Mesendoderm (in vitro differentiated cells): ENCODE results near the gene CHRM2.

ENCODE experiments used
- DNase-seq: peaks from one replicate; pipeline ENCODE4 v3.0.0; 2013
- H2AK5ac ChIP-seq: 2 replicates; pipeline ENCODE4 v1.6.1; 2013; ENCODE audit warnings: low read length, inconsistent platforms
- H2BK120ac ChIP-seq: 2 replicates; pipeline ENCODE4 v1.6.1; 2013; ENCODE audit warnings: low read depth, mild to moderate bottlenecking, low read length, moderate library complexity, mixed read lengths
- H2BK15ac ChIP-seq: replicated peaks from 2 replicates; pipeline ENCODE4 v1.6.1; 2013; ENCODE audit warnings: low read depth, mild to moderate bottlenecking, moderate library complexity
- H2BK5ac ChIP-seq: 2 replicates; pipeline ENCODE4 v1.6.1; 2013; ENCODE audit warnings: low read length, inconsistent platforms
- H3K18ac ChIP-seq: 2 replicates; pipeline ENCODE4 v1.6.1; 2013; ENCODE audit warnings: mild to moderate bottlenecking, low read length, mixed read lengths
- H3K23ac ChIP-seq: one replicate; pipeline ENCODE4 v1.6.1; 2013; ENCODE audit warnings: low read length
- H3K27ac ChIP-seq: 2 replicates; pipeline ENCODE4 v1.5.1; 2013; ENCODE audit warnings: low read depth, mild to moderate bottlenecking, inconsistent platforms, low read length, moderate library complexity
- H3K27me3 ChIP-seq: 2 replicates; pipeline ENCODE4 v1.6.1; 2013; ENCODE audit warnings: low read length, control low read depth, mild to moderate bottlenecking, inconsistent platforms; ENCODE audit not compliant: insufficient read depth, poor library complexity
- H3K36me3 ChIP-seq: 2 replicates; pipeline ENCODE4 v1.6.1; 2013; ENCODE audit warnings: low read length, inconsistent platforms; ENCODE audit not compliant: control insufficient read depth, insufficient read depth
- H3K4ac ChIP-seq: one replicate; pipeline ENCODE4 v1.6.1; 2013; ENCODE audit warnings: low read depth, mild to moderate bottlenecking, low read length, moderate library complexity
- H3K4me1 ChIP-seq: 2 replicates; pipeline ENCODE4 v1.6.1; 2013; ENCODE audit warnings: low read depth, low read length, inconsistent platforms; ENCODE audit not compliant: control insufficient read depth
- H3K4me2 ChIP-seq: 2 replicates; pipeline ENCODE4 v1.6.1; 2013; ENCODE audit warnings: low read length
- H3K4me3 ChIP-seq: 2 replicates; pipeline ENCODE4 v1.5.1; 2013; ENCODE audit warnings: mild to moderate bottlenecking, low read length
- H3K56ac ChIP-seq: one replicate; pipeline ENCODE4 v1.6.1; 2013; ENCODE audit warnings: low read length
- H3K79me1 ChIP-seq: 2 replicates; pipeline ENCODE4 v1.6.1; 2013; ENCODE audit warnings: low read length, inconsistent platforms
- H3K79me2 ChIP-seq: 2 replicates; pipeline ENCODE4 v1.6.1; 2013; ENCODE audit warnings: mild to moderate bottlenecking, low read length; ENCODE audit not compliant: control insufficient read depth, insufficient read depth
- H3K9ac ChIP-seq: 2 replicates; pipeline ENCODE4 v1.6.1; 2013; ENCODE audit warnings: low read length, inconsistent platforms
- H4K5ac ChIP-seq: one replicate; pipeline ENCODE4 v1.6.1; 2013; ENCODE audit warnings: low read length
- H4K8ac ChIP-seq: one replicate; pipeline ENCODE4 v1.6.1; 2013; ENCODE audit warnings: low read depth, mild to moderate bottlenecking, control low read depth, low read length, moderate library complexity
- WGBS: extraction: QIAGEN DNeasy Blood & Tissue Kit; methylation state at CpG from one replicate; pipeline ENCODE4 v1.1.7; 2013; ENCODE audit warnings: low lambda C conversion rate, missing lambda C conversion rate; ENCODE audit not compliant: insufficient coverage; ENCODE audit errors: extremely low coverage; 5-methylcytosine and 5-hydroxymethylcytosine counted together

The CHRM2 gene

GRCh38 chr7:137036768-137037167, 168.3 kb downstream of the CHRM2 start:
- no peaks in the 10 kb centered on the region for H3K36me3 ChIP-seq
- H3K79me1 ChIP-seq = no peaks in the 10 kb centered on the region
- H3K4ac ChIP-seq = no peak overlapping the region
- no peak for DNase-seq
- no peak overlapping the region for H3K9ac ChIP-seq
- H2BK120ac ChIP-seq = no peak overlapping the region
- H2AK5ac ChIP-seq = no peak overlapping the region
- H2BK15ac ChIP-seq = no peak overlapping the region
- no peak overlapping the region for H3K4me2 ChIP-seq
- H3K79me2 ChIP-seq = no peaks in the 10 kb centered on the region
- H4K5ac ChIP-seq = no peak overlapping the region
- no peak overlapping the region for H3K23ac ChIP-seq
- H4K8ac ChIP-seq = no peak overlapping the region
- H3K56ac ChIP-seq = no peak overlapping the region
- H2BK5ac ChIP-seq = no peak overlapping the region
- H3K27ac ChIP-seq = no peak overlapping the region
- no peaks in the 10 kb centered on the region for H3K4me1 ChIP-seq
- no peaks in the 10 kb centered on the region for H3K27me3 ChIP-seq
- H3K18ac ChIP-seq = no peak overlapping the region
- WGBS = no CpG with 5 or more reads among the region's 2 CpGs
- no peak overlapping the region for H3K4me3 ChIP-seq

GRCh38 chr7:137038706-137039105, 170.3 kb downstream of the CHRM2 start:
- H3K36me3 ChIP-seq = no peaks in the 10 kb centered on the region
- H3K23ac ChIP-seq = no peak overlapping the region
- no peak overlapping the region for H4K5ac ChIP-seq
- no peak overlapping the region for H3K4me2 ChIP-seq
- H3K18ac ChIP-seq = no peak overlapping the region
- H3K79me2 ChIP-seq = no peaks in the 10 kb centered on the region
- H3K27ac ChIP-seq = no peak overlapping the region
- H2BK15ac ChIP-seq = no peak overlapping the region
- H3K4me1 ChIP-seq = no peaks in the 10 kb centered on the region
- H3K9ac ChIP-seq = no peak overlapping the region
- no peak overlapping the region for H4K8ac ChIP-seq
- H2AK5ac ChIP-seq = no peak overlapping the region
- H3K79me1 ChIP-seq = no peaks in the 10 kb centered on the region
- H3K4ac ChIP-seq = no peak overlapping the region
- H3K4me3 ChIP-seq = no peak overlapping the region
- WGBS = no CpG with 5 or more reads among the region's 2 CpGs
- DNase-seq = no peak
- no peaks in the 10 kb centered on the region for H3K27me3 ChIP-seq
- H3K56ac ChIP-seq = no peak overlapping the region
- H2BK5ac ChIP-seq = no peak overlapping the region
- no peak overlapping the region for H2BK120ac ChIP-seq

GRCh38 chr7:137040745-137041144, 172.3 kb downstream of the CHRM2 start:
- H4K8ac ChIP-seq = no peak overlapping the region
- no peak overlapping the region for H3K27ac ChIP-seq
- no peak overlapping the region for H3K23ac ChIP-seq
- no peaks in the 10 kb centered on the region for H3K4me1 ChIP-seq
- no peak overlapping the region for H3K4me3 ChIP-seq
- H3K56ac ChIP-seq = no peak overlapping the region
- no peaks in the 10 kb centered on the region for H3K79me2 ChIP-seq
- H3K27me3 ChIP-seq = no peaks in the 10 kb centered on the region
- H2BK15ac ChIP-seq = no peak overlapping the region
- no peaks in the 10 kb centered on the region for H3K79me1 ChIP-seq
- H3K18ac ChIP-seq = no peak overlapping the region
- WGBS = no CpG with 5 or more reads among the region's 7 CpGs
- peak; percentile 71 for DNase-seq
- no peak overlapping the region for H2BK120ac ChIP-seq
- no peaks in the 10 kb centered on the region for H3K36me3 ChIP-seq
- H2AK5ac ChIP-seq = no peak overlapping the region
- no peak overlapping the region for H3K4ac ChIP-seq
- no peak overlapping the region for H2BK5ac ChIP-seq
- no peak overlapping the region for H3K4me2 ChIP-seq
- no peak overlapping the region for H4K5ac ChIP-seq
- H3K9ac ChIP-seq = no peak overlapping the region

GRCh38 chr7:137045573-137045972, 177.1 kb downstream of the CHRM2 start:
- no peak overlapping the region for H3K9ac ChIP-seq
- H3K4me2 ChIP-seq = no peak overlapping the region
- H3K79me2 ChIP-seq = no peaks in the 10 kb centered on the region
- H4K8ac ChIP-seq = no peak overlapping the region
- H2BK15ac ChIP-seq = no peak overlapping the region
- no peak overlapping the region for H3K23ac ChIP-seq
- H2BK5ac ChIP-seq = no peak overlapping the region
- no peak overlapping the region for H3K56ac ChIP-seq
- H2BK120ac ChIP-seq = no peak overlapping the region
- H3K4me3 ChIP-seq = no peak overlapping the region
- no peaks in the 10 kb centered on the region for H3K27me3 ChIP-seq
- no peaks in the 10 kb centered on the region for H3K36me3 ChIP-seq
- no CpG with 5 or more reads among the region's 3 CpGs for WGBS
- H3K27ac ChIP-seq = no peak overlapping the region
- H3K4me1 ChIP-seq = no peaks in the 10 kb centered on the region
- no peak for DNase-seq
- H2AK5ac ChIP-seq = no peak overlapping the region
- H4K5ac ChIP-seq = no peak overlapping the region
- H3K79me1 ChIP-seq = no peaks in the 10 kb centered on the region
- H3K4ac ChIP-seq = no peak overlapping the region
- H3K18ac ChIP-seq = no peak overlapping the region

GRCh38 chr7:137069249-137069963, 201.0 kb downstream of the CHRM2 start:
- H2BK120ac ChIP-seq = no peak overlapping the region
- no peak overlapping the region for H4K8ac ChIP-seq
- H3K27me3 ChIP-seq = no peaks in the 10 kb centered on the region
- H4K5ac ChIP-seq = no peak overlapping the region
- H3K9ac ChIP-seq = no peak overlapping the region
- no CpG with 5 or more reads among the region's 8 CpGs for WGBS
- H3K23ac ChIP-seq = no peak overlapping the region
- no peaks in the 10 kb centered on the region for H3K79me1 ChIP-seq
- no peak overlapping the region for H3K56ac ChIP-seq
- H3K4me1 ChIP-seq = no peaks in the 10 kb centered on the region
- no peak overlapping the region for H3K4ac ChIP-seq
- H3K4me2 ChIP-seq = no peak overlapping the region
- no peaks in the 10 kb centered on the region for H3K36me3 ChIP-seq
- H2AK5ac ChIP-seq = no peak overlapping the region
- DNase-seq = peak; percentile 3
- H3K27ac ChIP-seq = no peak overlapping the region
- no peak overlapping the region for H3K18ac ChIP-seq
- H3K4me3 ChIP-seq = no peak overlapping the region
- H2BK15ac ChIP-seq = no peak overlapping the region
- no peak overlapping the region for H2BK5ac ChIP-seq
- H3K79me2 ChIP-seq = no peaks in the 10 kb centered on the region
